Ovary (tissue), 3 donors: ENCODE results near the gene ZNF511.

Source experiments
- EP300 ChIP-seq: sonication (generic); formaldehyde crosslinking; IDR thresholded peaks from one replicate; pipeline ENCODE4 v1.6.1; 2017; ENCODE audit warnings: antibody characterized with exemption
- POLR2A ChIP-seq: fragments of 450-650 bp; IDR thresholded peaks from one replicate; pipeline ENCODE4 v1.6.1; 2017; ENCODE audit warnings: antibody characterized with exemption, mild to moderate bottlenecking, moderate library complexity
- TF ChIP-seq, protein P1 (sequence below), 3 donors: fragments of 450-650 bp in 2 of 3; fragments of 200-600 bp in 1 of 3; IDR thresholded peaks; one replicate each; pipeline versions ENCODE4 v1.5.1 to v1.8.0; 2016 to 2022; ENCODE audit warnings: antibody characterized with exemption in 3 of 3, mild to moderate bottlenecking in 1 of 3
- donor health status: DM: no; HTN: no; CAD: no.

DNA sequence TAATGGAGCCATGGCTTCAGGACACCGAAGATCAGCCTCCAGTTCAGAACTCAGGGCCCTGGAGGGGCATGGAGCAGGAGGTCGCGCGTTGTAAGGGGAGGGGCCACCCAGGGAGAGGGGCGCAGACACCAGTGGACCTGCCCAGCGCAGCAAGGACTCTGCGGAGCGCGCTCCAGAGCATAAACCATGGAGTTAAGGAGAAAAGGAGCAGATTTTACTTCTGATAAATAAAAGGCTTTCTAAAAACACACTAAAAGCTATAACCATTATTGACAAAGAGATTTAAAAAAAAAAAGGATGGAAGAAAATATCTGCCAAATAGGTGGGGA, 17.5 kb downstream of the ZNF511 start:
- TF ChIP-seq, protein P1, sequence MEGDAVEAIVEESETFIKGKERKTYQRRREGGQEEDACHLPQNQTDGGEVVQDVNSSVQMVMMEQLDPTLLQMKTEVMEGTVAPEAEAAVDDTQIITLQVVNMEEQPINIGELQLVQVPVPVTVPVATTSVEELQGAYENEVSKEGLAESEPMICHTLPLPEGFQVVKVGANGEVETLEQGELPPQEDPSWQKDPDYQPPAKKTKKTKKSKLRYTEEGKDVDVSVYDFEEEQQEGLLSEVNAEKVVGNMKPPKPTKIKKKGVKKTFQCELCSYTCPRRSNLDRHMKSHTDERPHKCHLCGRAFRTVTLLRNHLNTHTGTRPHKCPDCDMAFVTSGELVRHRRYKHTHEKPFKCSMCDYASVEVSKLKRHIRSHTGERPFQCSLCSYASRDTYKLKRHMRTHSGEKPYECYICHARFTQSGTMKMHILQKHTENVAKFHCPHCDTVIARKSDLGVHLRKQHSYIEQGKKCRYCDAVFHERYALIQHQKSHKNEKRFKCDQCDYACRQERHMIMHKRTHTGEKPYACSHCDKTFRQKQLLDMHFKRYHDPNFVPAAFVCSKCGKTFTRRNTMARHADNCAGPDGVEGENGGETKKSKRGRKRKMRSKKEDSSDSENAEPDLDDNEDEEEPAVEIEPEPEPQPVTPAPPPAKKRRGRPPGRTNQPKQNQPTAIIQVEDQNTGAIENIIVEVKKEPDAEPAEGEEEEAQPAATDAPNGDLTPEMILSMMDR (IDR thresholded peaks at IDR 0.05): no peak
- TF ChIP-seq POLR2A (no peak), EP300 (no peak)
